GM23248 (cell line): ENCODE results near the gene PEAR1. TPM values are rescaled to one million over a fixed set of nuclear protein-coding genes. Genes with fewer than 3 reads are reported as not detected.

ENCODE experiments used
- DNase-seq: peaks from one replicate; pipeline ENCODE4 v3.0.0-alpha.2; 2015
- H2AFZ ChIP-seq: fragments of 200-600 bp; sonication (generic); 2 replicates; pipeline ENCODE4 v1.6.1; 2016; ENCODE audit warnings: antibody characterized with exemption
- H3F3A ChIP-seq: fragments of 200-600 bp; sonication (generic); 2 replicates; pipeline ENCODE4 v1.6.1; 2016; ENCODE audit warnings: mild to moderate bottlenecking, antibody characterized with exemption, mixed run types; ENCODE audit not compliant: insufficient read depth
- H3K27ac ChIP-seq: fragments of 200-600 bp; sonication (generic); 2 replicates; pipeline ENCODE4 v1.5.1; 2016; ENCODE audit warnings: mild to moderate bottlenecking
- H3K27me3 ChIP-seq: fragments of 200-600 bp; sonication (generic); replicated peaks from 2 replicates; pipeline ENCODE4 v1.6.1; 2016; ENCODE audit warnings: mild to moderate bottlenecking; ENCODE audit not compliant: insufficient read depth
- H3K36me3 ChIP-seq: fragments of 200-600 bp; sonication (generic); 2 replicates; pipeline ENCODE4 v1.6.1; 2016; ENCODE audit warnings: low read depth, mild to moderate bottlenecking
- H3K4me1 ChIP-seq: fragments of 200-600 bp; sonication (generic); 2 replicates; pipeline ENCODE4 v1.6.1; 2016; ENCODE audit warnings: mild to moderate bottlenecking; ENCODE audit not compliant: insufficient read depth
- H3K4me2 ChIP-seq: fragments of 200-600 bp; sonication (generic); one replicate; pipeline ENCODE4 v1.6.1; 2016; ENCODE audit warnings: mild to moderate bottlenecking; ENCODE audit not compliant: unreplicated experiment
- H3K4me3 ChIP-seq: fragments of 200-600 bp; sonication (generic); 2 replicates; pipeline ENCODE4 v1.5.1; 2016; ENCODE audit warnings: mild to moderate bottlenecking
- H3K79me2 ChIP-seq: fragments of 200-600 bp; sonication (generic); 2 replicates; pipeline ENCODE4 v1.6.1; 2016; ENCODE audit warnings: mild to moderate bottlenecking; ENCODE audit not compliant: insufficient read depth
- H3K9ac ChIP-seq: fragments of 200-600 bp; sonication (generic); 2 replicates; pipeline ENCODE4 v1.6.1; 2016; ENCODE audit warnings: mild to moderate bottlenecking
- H3K9me2 ChIP-seq: fragments of 200-600 bp; sonication (generic); 2 replicates; pipeline ENCODE4 v1.6.1; 2016; ENCODE audit warnings: mixed run types, mild to moderate bottlenecking, moderate library complexity; ENCODE audit not compliant: insufficient read depth
- H3K9me3 ChIP-seq: fragments of 200-600 bp; sonication (generic); one replicate; pipeline ENCODE4 v1.6.1; 2017; ENCODE audit warnings: low read depth
- H4K20me1 ChIP-seq: fragments of 200-600 bp; sonication (generic); 2 replicates; pipeline ENCODE4 v1.6.0; 2016; ENCODE audit not compliant: insufficient read depth
- EZH2 ChIP-seq: fragments of 200-600 bp; sonication (generic); IDR thresholded peaks from 2 replicates; pipeline ENCODE4 v1.6.1; 2018; ENCODE audit warnings: antibody characterized with exemption, mild to moderate bottlenecking; ENCODE audit not compliant: insufficient read depth, poor library complexity, severe bottlenecking
- EZH2phosphoT487 ChIP-seq: fragments of 200-600 bp; sonication (generic); IDR thresholded peaks from 2 replicates; pipeline ENCODE4 v1.6.1; 2018; ENCODE audit warnings: antibody characterized with exemption, moderate library complexity, mild to moderate bottlenecking, low read depth; ENCODE audit not compliant: insufficient read depth
- WGBS, 2 experiments: methylation state at CpG; one replicate each; pipeline ENCODE4 v1.1.6; 2015 to 2017; ENCODE audit warnings: low lambda C conversion rate in 2 of 2, low coverage in 1 of 2; ENCODE audit errors: missing lambda C conversion rate in 2 of 2; 5-methylcytosine and 5-hydroxymethylcytosine counted together
- in situ Hi-C: fragments of 300-500 bp; cut with MboI; formaldehyde crosslinking; loops from 2 replicates; pipeline ENCODE4 v1.15.0; 2020
- polyA plus RNA-seq: library from polyadenylated mRNA; unstranded; fragments of >200 nt; fragmentation: Nextera tagmentation; extraction: Ambion mirVana; gene quantifications from 2 replicates; pipeline ENCODE4 v1.2.1, GENCODE V29; 2016
- total RNA-seq: library from RNA; depleted of rRNA; stranded (reverse); fragments of >200 nt; shearing (Covaris generic); gene quantifications from 2 replicates; pipeline ENCODE4 v1.2.3, GENCODE V29; 2014

PEAR1 gene
- total and polyA plus RNA-seq, 2 experiments from 2014 or later: 1.2 to 2.2 TPM

- Histone ChIP-seq H3K9ac (no peak overlapping the region), H3K27ac (no peak overlapping the region), H3F3A (peaks cover 2% of the 10 kb centered on the region), H3K4me1 (0 out of 2 replicates have a peak, but pooled peaks cover 2% of the 10 kb centered on the region), H3K79me2 (no peaks in the 10 kb centered on the region), H3K4me2 (no peak overlapping the region), H3K36me3 (no peaks in the 10 kb centered on the region), H3K4me3 (no peak overlapping the region), H3K27me3 (peaks cover 12% of the 10 kb centered on the region; the same call in 1 of the 2 replicates), H3K9me3 (no peaks in the 10 kb centered on the region), H3K9me2 (no peaks in the 10 kb centered on the region), H2AFZ (no peak overlapping the region), H4K20me1 (no peaks in the 10 kb centered on the region)
- in situ Hi-C loops: no loop called here
- 34% methylated on average over 14 to 19 of the region's 21 CpGs for WGBS, 2 experiments
- TF ChIP-seq EZH2phosphoT487: no peak
- TF ChIP-seq EZH2: no peak
- DNase-seq: peak; percentile 34
Observed at GRCh38 chr1:156876281-156876680, 17.2 kb upstream of the PEAR1 start.

- WGBS, 2 experiments: 78% methylated on average over 5 of the region's 5 CpGs
- Histone ChIP-seq H3K27me3 (peaks cover 19% of the 10 kb centered on the region; the same call in 1 of the 2 replicates), H3F3A (no peaks in the 10 kb centered on the region), H3K9ac (no peak overlapping the region), H3K79me2 (no peaks in the 10 kb centered on the region), H3K9me2 (no peaks in the 10 kb centered on the region), H3K4me2 (no peak overlapping the region), H3K4me3 (no peak overlapping the region), H3K27ac (no peak overlapping the region), H4K20me1 (no peaks in the 10 kb centered on the region), H3K36me3 (no peaks in the 10 kb centered on the region), H3K9me3 (no peaks in the 10 kb centered on the region), H2AFZ (no peak overlapping the region), H3K4me1 (no peaks in the 10 kb centered on the region)
- DNase-seq: peak; percentile 23
- in situ Hi-C loops: no loop called here
- no peak for TF ChIP-seq EZH2phosphoT487
- TF ChIP-seq EZH2: no peak
Observed at GRCh38 chr1:156877433-156878170, 15.9 kb upstream of the PEAR1 start.

- no peaks in the 10 kb centered on the region for H3K9me3 ChIP-seq
- no peaks in the 10 kb centered on the region for H3K4me1 ChIP-seq
- 68 to 73% methylated on average over 19 to 21 of the region's 21 CpGs for WGBS, 2 experiments
- in situ Hi-C loops: loop anchor here (10.0 kb wide), 1 partner anchor 85 kb away; no protein-coding TSS in a partner anchor
- DNase-seq: no peak
- H3F3A ChIP-seq: no peaks in the 10 kb centered on the region
- H3K79me2 ChIP-seq: no peaks in the 10 kb centered on the region
- no peak overlapping the region for H3K4me3 ChIP-seq
- H3K27me3 ChIP-seq: peaks cover 19% of the 10 kb centered on the region; the same call in 1 of the 2 replicates
- H3K36me3 ChIP-seq: no peaks in the 10 kb centered on the region
- H2AFZ ChIP-seq: no peak overlapping the region
- TF ChIP-seq EZH2phosphoT487: no peak
- TF ChIP-seq EZH2: no peak
- no peak overlapping the region for H3K27ac ChIP-seq
- no peaks in the 10 kb centered on the region for H3K9me2 ChIP-seq
- H4K20me1 ChIP-seq: no peaks in the 10 kb centered on the region
- no peak overlapping the region for H3K9ac ChIP-seq
- no peak overlapping the region for H3K4me2 ChIP-seq
Observed at GRCh38 chr1:156879876-156880275, 13.6 kb upstream of the PEAR1 start.

- Histone ChIP-seq H2AFZ (no peak overlapping the region), H3K27me3 (peaks cover 19% of the 10 kb centered on the region; the same call in 1 of the 2 replicates), H3K4me1 (no peaks in the 10 kb centered on the region), H3K9me2 (no peaks in the 10 kb centered on the region), H3K36me3 (no peaks in the 10 kb centered on the region), H3K9me3 (no peaks in the 10 kb centered on the region), H4K20me1 (no peaks in the 10 kb centered on the region), H3K9ac (no peak overlapping the region), H3K79me2 (no peaks in the 10 kb centered on the region), H3K4me3 (no peak overlapping the region), H3K27ac (no peak overlapping the region), H3K4me2 (no peak overlapping the region), H3F3A (no peaks in the 10 kb centered on the region)
- in situ Hi-C loops: loop anchor here (10.0 kb wide), 1 partner anchor 86 kb away; no protein-coding TSS in a partner anchor
- WGBS, 2 experiments: 72 to 81% methylated on average over 5 of the region's 5 CpGs
- no peak for DNase-seq
- TF ChIP-seq EZH2phosphoT487 (no peak), EZH2 (no peak)
Observed at GRCh38 chr1:156880473-156880872, 13.0 kb upstream of the PEAR1 start.
